GM18498 (cell line): Measurements from ENCODE around the gene TEX22.
"Not testable (repeated sequence)": the region's sequence is repeated elsewhere in the genome, so short reads cannot be mapped to it uniquely, and the experiment has no call there.

Experiments
- ATAC-seq: cut with Tn5 transposase; IDR thresholded peaks from one replicate; pipeline ENCODE4 v1.9.1; 2021; ENCODE audit warnings: mild to moderate bottlenecking, moderate library complexity; ENCODE audit not compliant: unreplicated experiment

TEX22 gene, protein sequence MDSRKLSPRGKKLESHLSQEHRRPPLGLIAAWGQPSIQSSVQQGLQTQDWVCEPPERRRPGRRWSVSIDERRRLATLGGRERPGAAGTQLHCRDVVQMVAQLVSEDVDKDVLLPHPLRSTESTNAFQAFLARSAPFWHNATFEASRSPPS

GRCh38 chr14:105398044-105398725 is at the start of gene TEX22:
Gene TEX22, plus strand, starts transcription at chr14:105398538. Its CDS starts 803 bp downstream, at chr14:105399341.
- ATAC-seq = peak; percentile 78

- ATAC-seq = no peak
These were observed 49.2 kb upstream of the TEX22 start for GRCh38 chr14:105348945-105349699.

DNA sequence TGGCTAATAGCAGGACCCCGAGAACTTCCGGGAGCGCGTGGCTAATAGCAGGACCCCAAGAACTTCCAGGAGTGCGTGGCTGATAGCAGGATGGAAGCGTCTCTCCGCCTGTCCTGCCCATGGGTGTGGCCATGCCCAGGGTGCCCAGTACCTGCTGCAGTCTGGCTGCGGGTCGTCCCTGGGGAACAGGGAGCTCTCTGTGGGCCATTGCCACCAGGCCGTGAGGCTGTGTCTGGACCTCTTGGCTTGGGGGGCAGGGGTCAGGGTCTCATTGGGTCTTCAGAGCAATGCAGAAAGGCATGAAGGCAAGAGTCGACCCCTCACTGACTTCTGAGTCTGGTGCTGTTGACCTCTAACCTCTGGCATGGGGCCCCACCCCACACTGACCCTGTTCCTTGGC is 48.3 kb upstream of the TEX22 start:
- no peak for ATAC-seq

DNA sequence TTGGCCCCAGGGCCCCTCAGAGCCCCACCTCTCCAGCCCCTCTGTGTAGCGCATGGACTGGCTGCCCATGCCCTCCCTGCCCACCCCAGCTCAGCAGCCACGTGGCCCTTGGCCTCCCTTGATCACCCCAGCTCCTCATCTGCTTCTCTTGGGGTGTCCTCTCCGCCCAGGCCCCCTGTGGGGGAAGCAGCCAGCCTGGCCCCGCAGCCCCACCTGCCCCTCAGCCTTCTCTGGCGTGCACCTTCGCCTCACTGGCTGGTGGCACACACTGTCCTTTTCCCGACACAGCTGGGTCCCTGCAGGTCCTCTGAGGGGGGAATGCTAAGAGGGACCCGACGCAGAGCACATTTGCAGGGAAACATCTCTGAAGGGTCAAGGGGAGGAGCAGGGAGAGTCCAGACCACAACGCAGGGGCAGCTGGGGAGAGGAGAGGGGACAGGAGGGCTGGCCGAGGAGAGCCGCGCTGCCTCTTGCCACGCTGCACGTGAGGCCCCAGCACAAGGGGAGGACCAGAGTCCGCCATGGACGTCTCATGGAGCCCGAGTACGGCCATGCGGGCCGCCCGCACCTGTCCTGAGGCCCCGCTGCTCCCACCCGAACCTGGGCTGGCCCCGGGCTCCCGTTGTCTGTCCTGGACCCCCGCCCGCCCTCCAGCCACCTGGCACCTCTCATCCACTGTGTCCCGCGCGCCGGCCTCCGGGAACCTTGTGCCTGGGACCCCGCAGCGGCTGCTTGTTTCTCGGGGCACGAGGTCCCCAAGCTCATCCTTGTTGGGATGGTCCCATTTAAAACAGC is 47.7 kb upstream of the TEX22 start:
- no peak for ATAC-seq

DNA sequence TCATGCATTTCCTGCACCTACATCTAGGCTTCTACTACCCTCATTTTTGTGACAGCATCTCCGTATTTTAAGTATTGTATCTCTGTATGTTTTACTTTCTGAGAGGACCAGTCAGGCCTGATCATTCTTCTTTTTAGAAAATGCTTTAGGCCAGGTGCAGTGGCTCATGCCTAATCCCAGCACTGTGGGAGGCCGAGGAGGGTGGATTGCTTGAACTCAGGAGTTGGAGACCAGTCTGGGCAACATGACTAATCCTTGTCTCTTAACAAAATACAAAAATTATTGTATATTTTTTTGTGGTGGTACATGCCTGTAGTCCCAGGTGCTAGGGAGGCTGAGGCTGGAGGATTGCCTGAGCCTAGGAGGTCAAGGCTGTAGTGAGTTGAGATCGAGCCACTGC is 46.9 kb upstream of the TEX22 start:
- no peak for ATAC-seq

DNA sequence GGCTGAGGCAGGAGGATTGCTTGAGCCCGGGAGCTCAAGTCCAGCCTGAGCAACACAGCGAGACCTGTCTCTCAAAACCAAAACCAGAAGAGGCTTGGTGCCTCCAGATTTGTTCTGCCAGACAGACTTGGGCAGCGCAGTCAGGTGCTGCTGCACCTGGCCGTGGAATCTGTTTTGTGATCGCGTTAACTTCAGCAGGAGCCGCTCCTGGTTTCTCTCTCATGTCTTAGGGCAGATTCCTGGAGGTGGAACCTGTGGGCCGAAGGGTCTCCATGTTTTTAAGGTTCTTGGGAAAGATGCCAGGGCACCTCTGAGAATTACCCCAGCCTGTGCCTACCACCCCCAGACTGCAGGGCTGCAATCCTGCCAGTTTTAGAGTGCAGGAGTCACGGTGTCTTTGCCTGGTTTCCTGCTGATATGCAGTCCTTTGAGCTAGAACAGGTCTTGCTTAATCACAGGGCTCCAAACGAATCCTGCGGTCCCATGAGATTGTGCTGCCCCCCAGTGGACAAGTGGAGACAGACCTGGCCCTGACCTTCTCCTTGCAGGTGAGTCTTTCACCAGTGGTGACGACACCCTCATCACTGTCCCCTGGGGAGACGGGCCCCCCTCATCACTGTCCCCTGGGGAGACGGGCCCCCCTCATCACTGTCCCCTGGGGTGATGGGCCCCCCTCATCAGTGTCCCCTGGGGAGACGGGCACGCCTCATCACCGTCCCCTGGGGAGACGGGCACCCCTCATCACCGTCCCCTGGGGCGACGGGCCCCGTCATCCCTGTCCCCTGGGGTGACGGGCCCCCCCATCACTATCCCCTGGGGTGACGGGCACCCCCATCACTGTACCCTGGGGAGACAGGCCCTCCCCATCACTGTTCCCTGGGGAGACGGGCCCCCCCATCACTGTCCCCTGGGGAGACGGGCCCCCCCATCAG is 46.2 kb upstream of the TEX22 start:
- ATAC-seq = peak; percentile 61

GRCh38 chr14:105353136-105353535 is 45.2 kb upstream of the TEX22 start:
- no peak for ATAC-seq

- no peak for ATAC-seq
These were observed 43.8 kb upstream of the TEX22 start for GRCh38 chr14:105354541-105354940.

GRCh38 chr14:105355049-105355575 is 43.2 kb upstream of the TEX22 start:
- no peak for ATAC-seq

DNA sequence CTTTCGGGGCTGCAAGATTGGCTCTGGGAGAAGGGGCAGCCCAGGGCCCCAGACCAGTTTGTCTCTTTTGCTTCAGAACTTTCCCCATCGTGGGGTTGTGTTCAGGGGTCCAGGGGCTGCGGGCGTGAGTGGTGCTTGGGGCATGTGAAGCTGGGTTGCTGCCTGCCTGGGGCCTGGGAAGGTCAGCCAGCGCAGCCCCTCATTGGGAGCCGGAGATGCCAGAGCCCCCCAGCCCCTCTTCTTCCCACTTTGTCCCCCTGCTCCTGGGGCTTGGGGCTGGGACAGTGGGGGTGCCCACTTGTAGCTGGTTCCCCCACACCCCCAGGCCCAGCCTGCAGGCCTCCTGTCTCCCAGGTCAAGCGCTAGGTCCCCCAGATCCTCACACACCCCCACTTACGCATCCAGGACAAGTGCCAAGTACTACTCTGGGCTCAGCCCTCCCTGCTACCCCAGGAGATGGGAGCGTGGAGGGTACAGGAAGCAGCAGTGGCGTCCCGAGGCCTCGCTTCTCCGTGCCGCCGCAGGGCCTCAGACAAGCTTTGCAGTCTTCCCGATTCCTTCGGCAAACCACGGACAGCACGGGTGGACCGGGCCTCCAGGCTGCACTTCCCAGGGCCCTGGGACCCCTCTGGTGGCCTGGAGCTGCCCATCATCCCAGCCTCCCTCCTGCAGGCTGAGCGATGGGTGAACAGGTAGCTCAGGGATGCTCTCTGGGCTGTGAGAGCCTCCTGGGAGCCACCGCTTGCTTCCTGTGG is 42.3 kb upstream of the TEX22 start:
- ATAC-seq = no peak

DNA sequence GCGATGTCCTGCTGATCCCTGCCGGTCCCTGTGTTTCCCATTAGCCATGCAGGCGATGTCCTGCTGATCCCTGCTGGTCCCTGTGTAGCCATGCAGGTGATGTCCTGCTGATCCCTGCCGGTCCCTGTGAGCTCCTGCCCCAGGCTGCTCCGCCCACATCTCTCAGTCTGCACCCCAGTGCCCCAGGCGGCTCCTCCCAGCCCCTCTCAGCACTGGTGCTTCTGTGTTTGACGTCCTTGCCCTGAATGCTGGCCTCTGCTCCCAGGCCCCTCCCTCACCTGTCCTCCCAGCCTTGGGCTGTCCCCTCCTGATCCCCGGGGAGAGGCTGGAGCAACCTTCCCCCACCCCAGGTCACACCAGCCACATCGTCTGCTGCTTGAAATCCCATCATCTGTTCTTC is 41.4 kb upstream of the TEX22 start:
- ATAC-seq = no peak

GRCh38 chr14:105357626-105358025 is 40.7 kb upstream of the TEX22 start:
- no peak for ATAC-seq

GRCh38 chr14:105358140-105358846 is 40.0 kb upstream of the TEX22 start:
- ATAC-seq = no peak

DNA sequence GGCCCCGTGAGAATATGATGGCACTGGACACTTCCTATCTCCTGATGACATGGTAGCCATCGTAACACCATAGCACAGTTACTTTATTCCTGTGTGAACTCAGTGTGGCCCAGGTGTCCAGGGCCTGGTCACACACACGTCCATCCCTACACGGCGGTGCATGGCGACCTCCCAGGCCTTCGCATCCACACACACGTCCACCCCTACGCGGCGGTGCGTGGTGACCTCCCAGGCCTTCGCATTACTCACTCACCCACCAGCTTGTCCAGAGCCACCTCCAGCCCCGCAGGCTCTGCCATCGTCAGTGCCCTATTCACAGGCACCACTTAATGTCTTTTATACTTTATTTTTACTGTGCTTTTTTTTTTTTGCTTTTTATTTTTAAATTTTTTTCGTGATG is 39.4 kb upstream of the TEX22 start:
- no peak for ATAC-seq

GRCh38 chr14:105361412-105361811 is 36.9 kb upstream of the TEX22 start:
- not testable (repeated sequence) for ATAC-seq

GRCh38 chr14:105363847-105364708 is 34.3 kb upstream of the TEX22 start:
- no peak for ATAC-seq

DNA sequence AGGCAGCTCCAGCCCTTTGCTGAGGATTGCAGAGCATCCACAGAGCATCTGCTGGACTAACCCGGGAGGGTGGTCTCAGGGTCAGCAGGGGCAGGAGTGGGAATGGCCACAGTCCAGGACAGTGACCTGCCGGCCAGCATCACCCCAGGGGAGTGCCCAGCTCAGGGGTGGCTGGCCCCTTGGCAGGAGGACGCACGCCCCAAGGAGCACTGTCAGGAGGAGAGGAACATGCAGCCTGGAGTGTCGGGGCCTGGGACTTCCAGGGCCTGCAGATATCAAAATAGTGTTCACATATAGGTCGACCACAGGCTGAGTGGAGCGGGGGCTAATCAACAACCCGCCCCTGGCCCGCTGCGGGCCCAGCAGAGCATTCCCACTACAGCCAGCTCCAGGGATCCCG is 33.2 kb upstream of the TEX22 start:
- ATAC-seq = no peak

DNA sequence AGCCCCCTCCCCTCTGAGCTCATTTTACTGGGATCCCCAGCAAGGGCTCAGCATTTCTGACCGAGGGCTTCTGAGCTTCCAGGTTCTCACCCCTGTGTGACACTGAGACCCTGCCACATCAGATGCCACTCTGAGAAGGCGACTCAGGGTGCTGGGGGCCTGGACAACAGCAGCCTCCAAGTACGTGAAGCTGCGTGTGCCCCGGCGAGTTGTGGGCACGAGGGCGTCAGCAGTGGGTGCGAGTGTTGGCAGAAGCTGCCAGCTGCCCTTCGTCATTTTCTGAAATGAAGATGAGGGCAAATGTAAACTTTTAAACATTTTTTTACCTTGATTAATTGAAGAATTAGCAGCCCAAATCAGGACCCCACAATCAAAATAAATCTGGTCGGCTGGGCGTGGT is 32.7 kb upstream of the TEX22 start:
- no peak for ATAC-seq
